Suprapubic skin (tissue), 4 donors: Measurements from ENCODE around the gene ZNF324B. TPM values are rescaled to one million over a fixed set of nuclear protein-coding genes. Genes with fewer than 3 reads are reported as not detected.
"Not testable (repeated sequence)": the region's sequence is repeated elsewhere in the genome, so short reads cannot be mapped to it uniquely, and the experiment has no call there.

Source experiments
- DNase-seq, 2 donors: peaks; one replicate each; pipeline ENCODE4 v3.0.0-alpha.2; 2019; ENCODE audit warnings: low spot score in 2 of 2
- H3K27ac ChIP-seq: fragments of 200-600 bp; sonication (generic); one replicate; pipeline ENCODE4 v1.5.1; 2019
- H3K27me3 ChIP-seq: fragments of 200-600 bp; sonication (generic); one replicate; pipeline ENCODE4 v1.5.1; 2019
- H3K36me3 ChIP-seq: fragments of 200-600 bp; sonication (generic); one replicate; pipeline ENCODE4 v1.5.1; 2019
- H3K4me1 ChIP-seq: fragments of 200-600 bp; sonication (generic); one replicate; pipeline ENCODE4 v1.5.1; 2019
- H3K4me3 ChIP-seq: fragments of 200-600 bp; sonication (generic); one replicate; pipeline ENCODE4 v1.5.1; 2019; ENCODE audit warnings: mild to moderate bottlenecking
- H3K9me3 ChIP-seq: fragments of 200-600 bp; sonication (generic); one replicate; pipeline ENCODE4 v1.5.1; 2019
- EP300 ChIP-seq: sonication (generic); formaldehyde crosslinking; IDR thresholded peaks from one replicate; pipeline ENCODE4 v1.6.1; 2017; ENCODE audit warnings: antibody characterized with exemption
- POLR2A ChIP-seq, 2 donors: fragments of 450-650 bp; IDR thresholded peaks; one replicate each; pipeline ENCODE4 v1.6.1; 2017; ENCODE audit warnings: antibody characterized with exemption in 2 of 2, mild to moderate bottlenecking in 2 of 2, moderate library complexity in 2 of 2
- POLR2AphosphoS5 ChIP-seq, 3 donors: sonication (generic); formaldehyde crosslinking; IDR thresholded peaks; one replicate each; pipeline ENCODE4 v1.6.1; 2017; ENCODE audit warnings: antibody characterized with exemption in 3 of 3
- WGBS: methylation state at CpG from one replicate; pipeline ENCODE4 v1.1.5; 2018; 5-methylcytosine and 5-hydroxymethylcytosine counted together
- total RNA-seq, 4 donors: library from RNA; depleted of rRNA; stranded (reverse); fragments of >200 nt; gene quantifications; one replicate each; pipeline ENCODE4 v1.1.0, GENCODE V29; 2016
- TF ChIP-seq, protein P1 (sequence below), 2 donors: fragments of 200-600 bp in 1 of 2; fragments of 450-650 bp in 1 of 2; sonication (generic) in 1 of 2; IDR thresholded peaks; one replicate each; pipeline ENCODE4 v1.5.1; 2016 to 2019; ENCODE audit warnings: antibody characterized with exemption in 2 of 2, mild to moderate bottlenecking in 1 of 2, moderate library complexity in 1 of 2

Gene ZNF324B
- total RNA-seq, 4 donors from 2014 or later, result 9.7 to 28.7 (median 13.8) TPM

DNA sequence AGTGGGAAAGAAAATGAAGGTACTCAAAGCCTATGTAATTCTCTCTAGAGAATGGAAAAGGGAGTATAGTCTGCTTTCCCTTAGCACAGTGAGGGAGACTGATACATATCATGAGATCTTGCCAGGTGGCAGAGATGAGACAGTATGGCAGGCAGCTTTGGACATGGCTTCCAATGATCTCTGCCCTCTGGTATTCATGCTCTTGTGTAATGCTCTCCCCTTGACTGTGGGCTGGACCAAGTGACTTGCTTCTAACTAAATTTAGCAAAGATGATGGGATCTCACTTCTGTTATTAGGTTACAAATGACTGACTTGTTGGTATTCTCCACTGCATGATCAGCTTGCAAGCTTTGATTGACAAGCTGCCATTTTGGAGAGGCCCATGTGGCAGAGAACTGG lies 21.7 kb upstream of the ZNF324B start:
- Histone ChIP-seq H3K9me3 (peaks cover 50% of the 10 kb centered on the region), H3K27me3 (no peaks in the 10 kb centered on the region), H3K4me1 (no peaks in the 10 kb centered on the region), H3K27ac (no peak overlapping the region), H3K36me3 (peaks cover 24% of the 10 kb centered on the region), H3K4me3 (no peak overlapping the region)
- no peak for DNase-seq
- TF ChIP-seq EP300 (no peak), POLR2AphosphoS5 (IDR thresholded peaks at IDR 0.05) (no peak), POLR2A (IDR thresholded peaks at IDR 0.05) (no peak)
- TF ChIP-seq, protein P1, sequence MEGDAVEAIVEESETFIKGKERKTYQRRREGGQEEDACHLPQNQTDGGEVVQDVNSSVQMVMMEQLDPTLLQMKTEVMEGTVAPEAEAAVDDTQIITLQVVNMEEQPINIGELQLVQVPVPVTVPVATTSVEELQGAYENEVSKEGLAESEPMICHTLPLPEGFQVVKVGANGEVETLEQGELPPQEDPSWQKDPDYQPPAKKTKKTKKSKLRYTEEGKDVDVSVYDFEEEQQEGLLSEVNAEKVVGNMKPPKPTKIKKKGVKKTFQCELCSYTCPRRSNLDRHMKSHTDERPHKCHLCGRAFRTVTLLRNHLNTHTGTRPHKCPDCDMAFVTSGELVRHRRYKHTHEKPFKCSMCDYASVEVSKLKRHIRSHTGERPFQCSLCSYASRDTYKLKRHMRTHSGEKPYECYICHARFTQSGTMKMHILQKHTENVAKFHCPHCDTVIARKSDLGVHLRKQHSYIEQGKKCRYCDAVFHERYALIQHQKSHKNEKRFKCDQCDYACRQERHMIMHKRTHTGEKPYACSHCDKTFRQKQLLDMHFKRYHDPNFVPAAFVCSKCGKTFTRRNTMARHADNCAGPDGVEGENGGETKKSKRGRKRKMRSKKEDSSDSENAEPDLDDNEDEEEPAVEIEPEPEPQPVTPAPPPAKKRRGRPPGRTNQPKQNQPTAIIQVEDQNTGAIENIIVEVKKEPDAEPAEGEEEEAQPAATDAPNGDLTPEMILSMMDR (IDR thresholded peaks at IDR 0.05), result no peak

DNA sequence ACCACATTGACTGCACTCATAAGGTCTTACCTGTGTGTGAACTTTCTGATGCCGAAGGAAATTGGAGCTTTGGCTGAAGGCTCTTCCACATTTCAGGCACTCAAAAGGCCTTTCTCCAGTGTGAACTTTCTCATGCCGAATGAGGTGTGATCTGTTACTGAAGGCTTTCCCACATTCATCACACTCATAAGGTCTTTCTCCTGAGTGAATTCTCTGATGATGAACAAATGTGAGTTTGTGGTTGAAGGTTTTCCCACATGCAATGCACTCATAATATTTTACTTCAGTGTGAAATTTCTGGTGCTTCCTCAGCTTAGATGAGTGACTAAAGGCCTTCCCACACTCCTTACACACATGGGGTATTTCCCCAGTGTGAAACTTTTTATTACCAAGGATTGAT lies 17.2 kb upstream of the ZNF324B start:
- DNase-seq, result no peak
- H3K27me3 ChIP-seq, result no peaks in the 10 kb centered on the region
- 95% methylated on average over 2 of the region's 2 CpGs for WGBS
- no peak overlapping the region for H3K4me3 ChIP-seq
- peaks cover 56% of the 10 kb centered on the region for H3K36me3 ChIP-seq
- TF ChIP-seq POLR2AphosphoS5 (IDR thresholded peaks at IDR 0.05), result no peak
- TF ChIP-seq EP300, result no peak
- TF ChIP-seq POLR2A (IDR thresholded peaks at IDR 0.05), result no peak
- TF ChIP-seq, protein P1 (IDR thresholded peaks at IDR 0.05), result no peak
- peaks cover 2% of the 10 kb centered on the region for H3K4me1 ChIP-seq
- no peak overlapping the region for H3K27ac ChIP-seq
- peaks cover 60% of the 10 kb centered on the region for H3K9me3 ChIP-seq

DNA sequence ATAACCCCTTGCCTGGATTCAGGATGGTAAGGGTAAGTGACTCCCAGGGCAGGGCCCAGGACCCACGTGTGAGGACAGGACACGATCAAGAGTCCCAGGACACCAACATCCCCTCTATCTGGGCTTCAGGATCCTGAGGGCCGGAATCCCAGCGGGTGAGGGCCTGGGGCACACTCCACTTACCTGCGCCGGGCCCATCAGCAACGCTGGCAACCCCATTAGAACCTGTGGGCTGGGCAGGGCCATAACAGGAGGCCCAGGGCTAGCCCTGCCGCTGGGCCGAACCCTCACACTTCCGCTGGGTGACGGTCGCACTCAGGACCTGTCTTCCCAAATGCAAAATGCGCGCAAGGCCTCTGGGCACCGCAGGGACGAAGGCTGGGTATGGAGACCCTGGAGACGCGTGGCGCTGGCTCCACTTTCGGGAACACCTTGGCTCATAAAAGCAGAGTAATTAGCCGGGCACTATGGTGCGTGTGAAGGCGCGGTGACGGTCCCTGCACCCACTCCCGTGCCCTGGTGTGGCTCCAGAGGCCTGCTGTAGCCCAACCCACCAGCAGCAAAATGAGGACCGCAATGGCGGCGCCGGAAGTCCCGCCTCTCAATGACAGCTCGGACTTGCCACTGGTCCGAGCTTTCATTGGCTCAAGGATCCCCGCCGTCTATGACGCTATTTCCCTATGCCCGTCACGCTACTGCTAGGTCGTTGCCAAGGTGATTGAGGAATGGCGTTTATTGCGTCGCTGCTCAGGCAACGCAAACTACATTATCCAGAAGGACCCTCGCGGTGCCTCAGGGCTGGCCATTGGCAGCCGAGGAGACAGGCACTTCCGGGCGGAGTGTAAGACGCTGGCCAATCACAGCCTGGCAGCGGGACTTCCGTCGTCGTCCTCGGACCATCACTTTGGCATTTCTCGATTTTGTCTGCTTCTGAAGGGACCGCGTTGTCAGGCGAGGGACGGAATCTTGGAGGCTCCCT lies 11.6 kb upstream of the ZNF324B start, which contains the start of gene ZNF132:
ZNF132 (minus strand) TSS at position 578 of the 979 bp plus-strand sequence; CDS start at position 246, 332 bp downstream.
- peak; percentile 98 for DNase-seq
- TF ChIP-seq, protein P1 (IDR thresholded peaks at IDR 0.05), result no peak
- peak in 2 of 3 donors; percentile 43 to 99 for TF ChIP-seq POLR2AphosphoS5 (IDR thresholded peaks at IDR 0.05)
- H3K4me3 ChIP-seq, result peak within 1 kb of the TSS; percentile 59
- 14% methylated on average over 25 of the region's 59 CpGs for WGBS
- peaks cover 18% of the 10 kb centered on the region for H3K4me1 ChIP-seq
- H3K27me3 ChIP-seq, result peaks cover 13% of the 10 kb centered on the region
- H3K36me3 ChIP-seq, result peaks cover 31% of the 10 kb centered on the region
- H3K9me3 ChIP-seq, result peaks cover 9% of the 10 kb centered on the region
- H3K27ac ChIP-seq, result peak within 1 kb of the TSS; percentile 27

DNA sequence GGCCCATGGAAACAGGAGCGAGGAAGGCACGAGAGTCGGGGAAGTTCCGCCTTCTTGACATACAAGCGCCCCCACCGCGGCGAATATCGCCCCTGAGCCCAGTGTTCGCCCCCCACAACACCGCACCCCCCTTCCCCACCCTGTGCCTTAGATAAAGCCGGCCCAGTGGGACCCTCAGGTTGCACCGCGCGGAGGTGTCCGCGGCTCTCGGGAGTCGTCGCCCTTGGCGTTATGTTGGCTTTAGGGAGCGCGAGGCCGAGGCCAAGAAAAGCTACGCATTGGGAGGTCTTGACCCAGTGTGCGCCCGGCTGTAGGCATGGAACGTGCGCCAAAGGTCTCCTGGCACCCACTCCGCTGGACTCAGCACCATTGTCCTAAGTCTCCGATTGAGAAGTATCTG lies 10.9 kb upstream of the ZNF324B start:
- whole genome bisulfite sequencing, result 23% methylated on average over 15 of the region's 31 CpGs
- Histone ChIP-seq H3K4me1 (peaks cover 18% of the 10 kb centered on the region), H3K9me3 (peaks cover 2% of the 10 kb centered on the region), H3K36me3 (peaks cover 24% of the 10 kb centered on the region), H3K27ac (peak overlapping the region; percentile 27), H3K27me3 (peaks cover 18% of the 10 kb centered on the region), H3K4me3 (peak overlapping the region; percentile 59)
- TF ChIP-seq POLR2AphosphoS5 (IDR thresholded peaks at IDR 0.05) (no peak), EP300 (no peak), POLR2A (IDR thresholded peaks at IDR 0.05) (no peak)
- TF ChIP-seq, protein P1 (IDR thresholded peaks at IDR 0.05), result no peak
- no peak for DNase-seq

DNA sequence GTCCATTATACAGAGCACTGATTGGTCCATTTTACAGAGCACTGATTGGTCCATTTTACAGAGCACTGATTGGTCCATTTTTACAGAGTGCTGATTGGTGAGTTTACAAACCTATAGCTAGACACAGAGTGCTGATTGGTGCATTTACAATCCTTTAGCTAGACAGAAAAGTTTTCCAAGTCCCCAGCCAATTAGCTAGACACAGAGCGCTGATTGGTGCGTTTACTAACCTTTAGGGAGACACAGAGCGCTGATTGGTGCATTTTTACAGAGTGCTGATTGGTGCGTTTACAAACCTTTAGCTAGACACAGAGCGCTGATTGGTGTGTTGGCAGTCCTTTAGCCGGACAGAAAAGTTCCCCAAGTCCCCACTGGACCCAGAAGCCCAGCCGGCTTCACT lies 8.4 kb upstream of the ZNF324B start:
- Histone ChIP-seq H3K4me1 (peaks cover 18% of the 10 kb centered on the region), H3K27me3 (peaks cover 35% of the 10 kb centered on the region)
- 96% methylated on average over 7 of the region's 7 CpGs for WGBS
- H3K36me3 ChIP-seq, DNase-seq, H3K27ac ChIP-seq, H3K9me3 ChIP-seq, H3K4me3 ChIP-seq: not testable (repeated sequence)

DNA sequence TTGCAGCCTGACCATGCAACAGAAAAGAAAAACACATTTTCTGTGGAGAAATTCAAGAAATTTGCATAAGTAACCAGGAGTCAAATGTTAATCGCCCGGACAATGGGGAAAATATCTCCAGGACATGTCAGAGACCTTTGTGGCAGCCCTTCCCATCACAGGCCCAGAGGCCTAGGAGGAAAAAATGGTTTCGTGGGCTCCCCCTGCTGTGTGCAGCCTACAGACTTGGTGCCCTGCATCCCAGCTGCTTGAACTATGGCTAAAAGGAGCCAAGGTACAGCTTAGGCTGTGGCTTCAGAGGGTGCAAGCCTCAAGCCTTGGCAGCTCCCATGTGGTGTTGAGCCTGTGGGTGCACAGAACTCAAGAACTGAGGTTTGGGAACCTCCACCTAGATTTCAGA lies 2.6 kb upstream of the ZNF324B start:
- Histone ChIP-seq H3K4me1 (peaks cover 13% of the 10 kb centered on the region), H3K27me3 (peaks cover 28% of the 10 kb centered on the region)
- not testable (repeated sequence) for H3K27ac ChIP-seq, H3K36me3 ChIP-seq, H3K9me3 ChIP-seq, DNase-seq, H3K4me3 ChIP-seq
- 75% methylated on average over 3 of the region's 3 CpGs for WGBS

DNA sequence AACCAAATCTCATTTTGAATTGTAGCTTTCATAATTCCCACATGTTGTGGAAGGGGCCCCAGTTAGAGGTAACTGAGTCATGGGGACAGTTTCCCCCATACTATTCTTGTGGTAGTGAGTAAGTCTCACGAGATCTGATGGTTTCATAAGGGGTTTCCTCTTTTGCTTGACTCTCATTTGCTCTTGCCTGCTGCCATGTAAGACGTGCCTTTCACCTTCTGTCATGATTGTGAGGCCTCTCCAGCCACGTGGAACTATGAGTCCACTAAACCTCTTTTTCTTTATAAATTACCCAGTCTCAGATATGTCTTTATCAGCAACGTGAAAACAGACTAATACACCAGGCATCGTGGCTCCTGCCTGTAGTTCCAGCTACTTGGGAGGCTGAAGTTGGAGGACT lies 1.4 kb upstream of the ZNF324B start:
- Histone ChIP-seq H3K36me3 (peaks cover 12% of the 10 kb centered on the region), H3K4me1 (peaks cover 13% of the 10 kb centered on the region), H3K27me3 (peaks cover 28% of the 10 kb centered on the region)
- H3K4me3 ChIP-seq, H3K9me3 ChIP-seq, DNase-seq, H3K27ac ChIP-seq: not testable (repeated sequence)
- WGBS, result 63% methylated on average over 5 of the region's 5 CpGs
